Fibroblast of peridontal ligament (primary cell): ENCODE data around the gene SLC25A21.
A peak's percentile ranks its signal among the peaks of the same experiment; 100 is the strongest.

Source experiments
- DNase-seq: peaks from one replicate; pipeline ENCODE4 v3.0.0-alpha.2; 2010; ENCODE audit errors: extremely low read depth

The SLC25A21 gene

GRCh38 chr14:36663404-36664321 is 508.7 kb downstream of the SLC25A21 start:
- peak; percentile 70 for DNase-seq

- DNase-seq, result peak; percentile 71
Measured at GRCh38 chr14:36662543-36663403, 509.6 kb downstream of the SLC25A21 start.

- DNase-seq, result no peak
Measured at GRCh38 chr14:36662258-36662542, 510.2 kb downstream of the SLC25A21 start.

- DNase-seq, result peak; percentile 96
Measured at GRCh38 chr14:36661506-36662257, 510.7 kb downstream of the SLC25A21 start, which contains the start of gene PAX9. Gene PAX9, plus strand, starts transcription at chr14:36661860. Its CDS starts 230 bp downstream, at chr14:36662090.

GRCh38 chr14:36660736-36661505 is 511.5 kb downstream of the SLC25A21 start:
- DNase-seq, result peak; percentile 62

- DNase-seq, result peak; percentile 70
Measured at GRCh38 chr14:36659822-36660735, 512.3 kb downstream of the SLC25A21 start.

- peak; percentile 45 for DNase-seq
Measured at GRCh38 chr14:36659010-36659821, 513.2 kb downstream of the SLC25A21 start.

- peak; percentile 29 for DNase-seq
Measured at GRCh38 chr14:36658123-36659009, 514.0 kb downstream of the SLC25A21 start.

GRCh38 chr14:36657399-36658122 is 514.8 kb downstream of the SLC25A21 start:
- DNase-seq, result peak; percentile 83

- DNase-seq, result peak; percentile 83
Measured at GRCh38 chr14:36656687-36657398, 515.6 kb downstream of the SLC25A21 start.

- peak; percentile 67 for DNase-seq
Measured at GRCh38 chr14:36655963-36656686, 516.3 kb downstream of the SLC25A21 start.

- DNase-seq, result no peak
Measured at GRCh38 chr14:36655571-36655962, 516.8 kb downstream of the SLC25A21 start.

GRCh38 chr14:36654794-36655381 is 517.5 kb downstream of the SLC25A21 start:
- DNase-seq, result no peak

- no peak for DNase-seq
Measured at GRCh38 chr14:36653962-36654793, 518.2 kb downstream of the SLC25A21 start.

- no peak for DNase-seq
Measured at GRCh38 chr14:36653413-36653812, 519.0 kb downstream of the SLC25A21 start.
